Measurements from ENCODE around the gene PRSS21.

GRCh38 chr16:2775131-2775716 is 41.8 kb upstream of the PRSS21 start:
- TF ChIP-seq CTCF (IDR thresholded peaks at IDR 0.05; ENCODE audit: low read depth, low read length), result no peak
- no peak for TF ChIP-seq EZH2phosphoT487 (IDR thresholded peaks at IDR 0.05; ENCODE audit: low read depth)
